Measurements from ENCODE around the gene ADGRL2.

GRCh38 chr1:81838600-81839218, 38.0 kb downstream of the ADGRL2 start:
- TF ChIP-seq EZH2 (IDR thresholded peaks at IDR 0.05; ENCODE audit: borderline replicate concordance, low read depth, low read length, severe bottlenecking), result no peak
- no peak for TF ChIP-seq CTCF (IDR thresholded peaks at IDR 0.05; ENCODE audit: borderline replicate concordance, extremely low read depth, low read length, poor library complexity, severe bottlenecking)

All from DND-41 (cell line).